Colonic mucosa (tissue), 4 donors: ENCODE results near the gene CASP6. TPM values are rescaled to one million over a fixed set of nuclear protein-coding genes. Genes with fewer than 3 reads are reported as not detected.

Source experiments
- DNase-seq: peaks from one replicate; pipeline ENCODE4 v3.0.0-alpha.2; 2020
- H3K27ac ChIP-seq: fragments of 200-600 bp; one replicate; pipeline ENCODE4 v1.8.0; 2021
- H3K27me3 ChIP-seq: fragments of 200-600 bp; one replicate; pipeline ENCODE4 v1.8.0; 2021
- H3K36me3 ChIP-seq: fragments of 200-600 bp; one replicate; pipeline ENCODE4 v1.8.0; 2021
- H3K4me1 ChIP-seq: fragments of 200-600 bp; one replicate; pipeline ENCODE4 v1.8.0; 2021; ENCODE audit warnings: mild to moderate bottlenecking
- H3K4me3 ChIP-seq: fragments of 200-600 bp; one replicate; pipeline ENCODE4 v1.8.0; 2021
- H3K9ac ChIP-seq, 2 donors: one replicate each; pipeline ENCODE4 v1.7.0; 2013; ENCODE audit warnings: control low read depth in 2 of 2, low read depth in 2 of 2, low read length in 2 of 2
- H3K9me3 ChIP-seq: fragments of 200-600 bp; one replicate; pipeline ENCODE4 v1.8.0; 2021
- CTCF ChIP-seq: fragments of 200-600 bp; IDR thresholded peaks from one replicate; pipeline ENCODE4 v1.8.0; 2022; ENCODE audit warnings: antibody characterized with exemption, mild to moderate bottlenecking
- intact Hi-C: fragments of 100-400 bp; cut with DNase I; formaldehyde crosslinking; loops from one replicate; pipeline ENCODE4 v1.14.1; 2022
- total RNA-seq, 2 donors: library from RNA; stranded (reverse); fragmentation: NEBNext Ultra II Directional in 1 of 2; extraction: Animal tissue kit (Norgen Biotek cat#: 25700) in 1 of 2; gene quantifications; one replicate each; pipeline ENCODE4 v1.2.1, GENCODE V29; 2021
- donor health status: healthy.
- donor health status: DM: no; HTN: no; CAD: no.
- donor health status: DM: no; HTN: no; CAD: no.

CASP6 gene
- total RNA-seq, 2 donors from 2014 or later = 110 to 115 TPM

GRCh38 chr4:109748114-109748513 lies 44.9 kb upstream of the CASP6 start:
- intact Hi-C loops = no loop called here
- DNase-seq = no peak
- Histone ChIP-seq H3K4me1 (no peaks in the 10 kb centered on the region), H3K4me3 (no peak overlapping the region), H3K9me3 (no peaks in the 10 kb centered on the region), H3K27me3 (no peaks in the 10 kb centered on the region), H3K9ac (no peak overlapping the region), H3K27ac (no peak overlapping the region), H3K36me3 (no peaks in the 10 kb centered on the region)
- TF ChIP-seq CTCF = no peak

- Histone ChIP-seq H3K27ac (no peak overlapping the region), H3K4me3 (no peak overlapping the region), H3K9me3 (no peaks in the 10 kb centered on the region), H3K27me3 (no peaks in the 10 kb centered on the region), H3K9ac (no peak overlapping the region), H3K36me3 (no peaks in the 10 kb centered on the region), H3K4me1 (no peaks in the 10 kb centered on the region)
- TF ChIP-seq CTCF = no peak
- no peak for DNase-seq
- intact Hi-C loops = no loop called here
Measured at GRCh38 chr4:109746728-109747127, 43.5 kb upstream of the CASP6 start.

GRCh38 chr4:109745830-109746229 lies 42.6 kb upstream of the CASP6 start:
- H3K9me3 ChIP-seq = no peaks in the 10 kb centered on the region
- no peaks in the 10 kb centered on the region for H3K27me3 ChIP-seq
- intact Hi-C loops = no loop called here
- no peak overlapping the region for H3K4me3 ChIP-seq
- TF ChIP-seq CTCF = no peak
- H3K9ac ChIP-seq = no peak overlapping the region
- no peak overlapping the region for H3K27ac ChIP-seq
- DNase-seq = no peak
- H3K4me1 ChIP-seq = no peaks in the 10 kb centered on the region
- H3K36me3 ChIP-seq = no peaks in the 10 kb centered on the region

DNA sequence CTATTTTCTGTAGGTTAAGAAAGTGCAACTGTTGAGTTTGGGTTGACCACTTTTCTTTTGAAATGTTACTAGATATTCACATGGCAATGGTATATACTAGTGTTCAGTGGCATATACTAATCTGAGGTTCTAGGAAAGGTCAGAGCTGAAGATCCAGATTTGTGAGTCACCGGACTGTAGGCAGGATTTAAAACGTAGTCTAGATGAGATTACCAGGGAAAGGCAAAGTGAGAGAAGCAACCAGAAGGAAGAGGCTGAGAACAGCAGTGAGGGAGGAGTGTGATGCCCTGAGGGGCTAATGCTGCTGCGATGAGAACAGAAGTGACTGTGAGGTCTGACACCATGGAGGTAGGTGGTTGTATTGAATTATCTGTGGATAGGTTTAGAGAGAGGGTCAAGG lies 36.3 kb upstream of the CASP6 start:
- no peak overlapping the region for H3K4me3 ChIP-seq
- no peak for TF ChIP-seq CTCF
- intact Hi-C loops = loop anchor here (10.0 kb wide), 1 partner anchor 55 kb away; no protein-coding TSS in a partner anchor
- H3K9me3 ChIP-seq = no peaks in the 10 kb centered on the region
- DNase-seq = no peak
- no peaks in the 10 kb centered on the region for H3K36me3 ChIP-seq
- no peaks in the 10 kb centered on the region for H3K27me3 ChIP-seq
- no peak overlapping the region for H3K9ac ChIP-seq
- no peaks in the 10 kb centered on the region for H3K4me1 ChIP-seq
- no peak overlapping the region for H3K27ac ChIP-seq

DNA sequence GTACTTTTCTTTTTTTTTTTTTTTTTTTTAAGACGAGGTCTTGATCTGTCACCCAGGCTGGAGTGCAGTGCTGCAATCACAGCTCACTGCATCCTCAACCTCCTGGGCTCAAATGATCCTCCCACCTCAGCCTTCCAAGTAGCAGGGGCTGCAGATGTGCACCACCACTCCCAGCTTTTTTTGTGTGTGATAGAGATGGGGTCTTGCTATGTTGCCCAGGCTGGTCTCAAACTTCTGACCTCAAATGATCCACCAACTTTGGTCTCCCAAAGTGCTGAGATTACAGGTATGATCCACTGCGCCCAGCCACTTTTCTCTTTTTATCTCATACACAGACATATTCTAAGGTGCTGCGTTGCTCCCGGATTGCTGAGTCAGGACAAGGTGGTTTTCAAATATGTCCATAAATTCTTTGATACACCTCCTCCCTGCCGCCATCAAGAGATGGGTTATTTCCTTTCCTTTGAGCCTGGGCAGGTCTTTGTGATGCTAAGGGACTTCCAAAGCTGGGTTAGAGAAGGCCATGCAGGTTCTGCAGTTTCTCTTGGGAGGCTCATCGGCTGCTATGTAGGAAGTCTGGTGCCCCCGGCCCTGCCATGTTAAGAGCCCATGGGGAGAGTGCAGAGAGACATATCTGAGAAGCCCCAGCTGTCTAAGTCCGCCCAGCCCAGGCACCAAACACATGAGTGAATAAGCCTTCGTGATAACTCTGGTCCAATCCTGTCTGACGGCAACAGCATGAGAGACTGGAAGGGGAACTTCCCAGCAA lies 35.0 kb upstream of the CASP6 start:
- no peak for DNase-seq
- Histone ChIP-seq H3K9ac (no peak overlapping the region), H3K9me3 (no peaks in the 10 kb centered on the region), H3K27ac (no peak overlapping the region), H3K4me1 (no peaks in the 10 kb centered on the region), H3K4me3 (no peak overlapping the region), H3K27me3 (no peaks in the 10 kb centered on the region), H3K36me3 (no peaks in the 10 kb centered on the region)
- intact Hi-C loops = loop anchor here (10.0 kb wide), 1 partner anchor 57 kb away; no protein-coding TSS in a partner anchor
- no peak for TF ChIP-seq CTCF
